ENCODE data around the gene SLC12A8. TPM values are rescaled to one million over a fixed set of nuclear protein-coding genes. Genes with fewer than 3 reads are reported as not detected.

SLC12A8 gene
- total RNA-seq = 1 to 10 TPM in 1 of 2 experiments, under 1 TPM in 1; 0.65 to 1.3 TPM

DNA sequence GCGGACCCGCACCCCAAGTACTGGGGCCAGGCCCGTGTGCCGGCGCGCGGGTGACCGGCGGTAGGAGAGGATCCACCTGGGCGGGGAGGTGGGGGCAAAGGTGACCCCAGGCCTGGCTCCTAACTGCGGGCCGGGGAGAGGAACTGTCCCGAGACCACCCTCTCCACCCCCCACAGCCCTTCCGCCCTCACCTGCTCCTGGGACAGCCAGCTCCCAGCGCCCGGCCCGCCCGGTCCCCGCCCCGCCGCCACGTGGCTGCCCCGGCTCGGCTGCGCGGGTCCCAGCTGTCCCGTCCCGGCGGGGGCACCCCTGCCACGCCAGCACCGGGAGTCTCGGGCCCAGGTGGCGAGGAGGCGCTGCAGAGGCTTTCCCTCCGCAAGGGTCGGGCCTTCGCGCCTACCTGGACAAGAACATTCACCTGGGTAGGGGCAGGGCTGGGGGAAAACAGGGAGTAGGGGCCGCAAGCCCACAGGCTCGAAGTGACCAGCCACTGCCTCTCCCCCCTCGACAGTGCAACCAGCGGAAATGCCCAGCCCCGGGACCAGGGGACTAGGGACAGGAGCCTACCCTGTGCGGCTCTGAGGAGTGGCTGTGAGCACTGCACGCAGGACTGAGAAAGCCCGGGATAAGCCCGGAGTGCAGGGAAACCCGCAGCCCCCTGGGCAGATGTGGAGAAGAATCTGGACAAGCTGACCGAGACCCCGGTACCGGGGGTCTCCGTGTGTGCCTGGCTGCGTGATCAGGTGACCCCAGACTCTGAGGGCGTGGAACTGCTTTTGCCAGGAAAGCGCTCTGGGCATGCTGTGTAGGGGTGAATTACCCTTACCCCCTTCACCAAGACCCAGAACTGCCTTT, at the start of gene SLC12A8:
Gene SLC12A8 (minus strand): TSS at position 240 of the 855 bp plus-strand sequence. CDS start 1,399 bp downstream, outside the sequence.
- Mint-ChIP-seq H3K36me3 (ENCODE audit: low read depth) (no peaks in the 10 kb centered on the region), H3K4me1 (peaks cover 14% of the 10 kb centered on the region), H3K9me3 (no peaks in the 10 kb centered on the region), H3K4me3 (no peak within 1 kb of the TSS), H3K27ac (no peak within 1 kb of the TSS), H3K27me3 (peaks cover 55% of the 10 kb centered on the region)
- POLR2A ChIA-PET = no interaction called here
- DNase-seq = no peak
- CTCF ChIA-PET = no interaction called here

GRCh38 chr3:125262161-125262560, 49.6 kb upstream of the SLC12A8 start:
- no peak for DNase-seq
- no peak overlapping the region for H3K4me3 Mint-ChIP-seq
- H3K9me3 Mint-ChIP-seq = peaks cover 10% of the 10 kb centered on the region
- no peak overlapping the region for H3K27ac Mint-ChIP-seq
- H3K27me3 Mint-ChIP-seq = no peaks in the 10 kb centered on the region
- CTCF ChIA-PET = no interaction called here
- peaks cover 18% of the 10 kb centered on the region for H3K4me1 Mint-ChIP-seq
- peaks cover 39% of the 10 kb centered on the region for H3K36me3 Mint-ChIP-seq (ENCODE audit: low read depth)
- POLR2A ChIA-PET = no interaction called here

DNA sequence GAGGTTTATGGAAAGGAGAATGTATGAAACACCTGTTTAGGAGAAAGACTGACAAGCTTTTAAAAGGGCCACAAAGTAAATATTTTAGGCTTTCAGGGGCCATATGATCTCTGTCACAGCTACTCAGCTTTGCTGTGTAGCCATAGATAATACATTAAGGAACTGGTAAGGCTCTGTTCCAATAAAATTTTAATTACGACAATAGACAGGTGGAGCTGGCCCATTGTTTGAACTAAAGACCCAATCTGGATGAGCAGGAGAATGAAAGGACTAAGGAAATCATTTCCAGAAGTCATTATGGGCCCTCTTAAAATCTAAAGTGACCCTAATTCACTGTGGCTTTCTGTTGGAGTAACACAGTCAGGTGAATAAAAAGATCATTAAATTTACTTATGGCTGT, 48.5 kb upstream of the SLC12A8 start:
- POLR2A ChIA-PET = no interaction called here
- DNase-seq = no peak
- peaks cover 6% of the 10 kb centered on the region for H3K4me1 Mint-ChIP-seq
- CTCF ChIA-PET = interaction anchor here (1.1 kb wide), 1 partner anchor 324 kb away, joined by 3 read pairs; no protein-coding TSS in a partner anchor
- no peak overlapping the region for H3K4me3 Mint-ChIP-seq
- no peaks in the 10 kb centered on the region for H3K27me3 Mint-ChIP-seq
- peaks cover 35% of the 10 kb centered on the region for H3K36me3 Mint-ChIP-seq (ENCODE audit: low read depth)
- H3K27ac Mint-ChIP-seq = no peak overlapping the region
- H3K9me3 Mint-ChIP-seq = peaks cover 9% of the 10 kb centered on the region

DNA sequence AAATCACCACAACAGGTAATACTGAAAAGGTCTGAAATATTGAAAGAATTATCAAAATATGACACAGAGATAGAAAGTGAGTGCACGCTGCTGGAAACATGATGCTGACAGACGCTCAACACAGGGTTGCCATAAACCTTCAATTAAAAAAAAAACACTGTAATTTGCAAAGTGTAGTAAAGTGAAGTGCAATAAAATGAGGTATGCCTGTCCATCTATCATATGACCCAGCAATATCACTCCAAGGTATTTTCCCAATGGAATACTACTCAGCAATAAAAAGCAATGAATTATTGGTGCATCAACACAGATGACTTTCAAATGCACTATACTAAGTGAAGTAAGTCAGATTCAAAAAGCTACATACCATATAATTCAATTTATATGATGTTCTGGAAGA, 47.6 kb upstream of the SLC12A8 start:
- ChIA-PET POLR2A (interaction anchor here (0.6 kb wide), 1 partner anchor 8 kb away, joined by 4 read pairs; no protein-coding TSS in a partner anchor), CTCF (interaction anchor here (1.1 kb wide), 1 partner anchor 325 kb away, joined by 3 read pairs; no protein-coding TSS in a partner anchor)
- peaks cover 4% of the 10 kb centered on the region for H3K4me1 Mint-ChIP-seq
- H3K36me3 Mint-ChIP-seq (ENCODE audit: low read depth) = peaks cover 32% of the 10 kb centered on the region
- DNase-seq = no peak
- H3K4me3 Mint-ChIP-seq = no peak overlapping the region
- H3K27me3 Mint-ChIP-seq = no peaks in the 10 kb centered on the region
- no peak overlapping the region for H3K27ac Mint-ChIP-seq
- H3K9me3 Mint-ChIP-seq = peaks cover 9% of the 10 kb centered on the region

GRCh38 chr3:125257536-125257935, 45.0 kb upstream of the SLC12A8 start:
- Mint-ChIP-seq H3K9me3 (peaks cover 9% of the 10 kb centered on the region), H3K4me3 (no peak overlapping the region), H3K27me3 (no peaks in the 10 kb centered on the region), H3K36me3 (ENCODE audit: low read depth) (peaks cover 29% of the 10 kb centered on the region), H3K4me1 (peaks cover 4% of the 10 kb centered on the region), H3K27ac (no peak overlapping the region)
- ChIA-PET POLR2A (no interaction called here), CTCF (no interaction called here)
- DNase-seq = no peak

DNA sequence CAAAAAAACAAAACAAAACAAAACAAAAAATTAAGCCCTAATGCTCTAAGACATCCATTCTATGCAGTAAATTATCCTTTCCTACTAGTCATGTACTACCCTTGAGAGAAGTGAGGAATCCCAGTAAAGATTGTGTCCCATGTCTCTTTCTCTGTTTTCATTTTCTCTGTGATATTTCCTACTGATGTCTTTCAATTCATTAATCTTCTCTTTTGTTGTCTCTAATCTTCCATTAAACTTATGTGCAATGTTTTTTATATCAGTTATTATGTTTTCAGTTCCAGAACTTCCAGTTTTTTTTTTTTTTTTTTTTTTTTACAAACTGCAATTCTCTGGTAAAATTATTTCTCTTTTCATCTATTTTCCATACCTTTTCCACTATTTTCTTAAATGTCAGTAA, 44.1 kb upstream of the SLC12A8 start:
- Mint-ChIP-seq H3K9me3 (peaks cover 9% of the 10 kb centered on the region), H3K36me3 (ENCODE audit: low read depth) (peaks cover 29% of the 10 kb centered on the region), H3K27me3 (no peaks in the 10 kb centered on the region), H3K4me3 (no peak overlapping the region), H3K27ac (no peak overlapping the region), H3K4me1 (peaks cover 4% of the 10 kb centered on the region)
- ChIA-PET POLR2A (no interaction called here), CTCF (no interaction called here)
- no peak for DNase-seq

- no peak for DNase-seq
- Mint-ChIP-seq H3K4me3 (no peak overlapping the region), H3K27ac (no peak overlapping the region), H3K4me1 (no peaks in the 10 kb centered on the region), H3K9me3 (no peaks in the 10 kb centered on the region), H3K36me3 (ENCODE audit: low read depth) (peaks cover 13% of the 10 kb centered on the region), H3K27me3 (no peaks in the 10 kb centered on the region)
- ChIA-PET POLR2A (no interaction called here), CTCF (no interaction called here)
Measured at GRCh38 chr3:125250973-125251372, 38.4 kb upstream of the SLC12A8 start.

GRCh38 chr3:125246237-125246636, 33.7 kb upstream of the SLC12A8 start:
- ChIA-PET CTCF (no interaction called here), POLR2A (no interaction called here)
- no peak for DNase-seq
- Mint-ChIP-seq H3K27me3 (no peaks in the 10 kb centered on the region), H3K9me3 (no peaks in the 10 kb centered on the region), H3K27ac (no peak overlapping the region), H3K4me1 (no peaks in the 10 kb centered on the region), H3K36me3 (ENCODE audit: low read depth) (peaks cover 27% of the 10 kb centered on the region), H3K4me3 (no peak overlapping the region)

GRCh38 chr3:125245521-125245920, 33.0 kb upstream of the SLC12A8 start:
- Mint-ChIP-seq H3K4me1 (peaks cover 2% of the 10 kb centered on the region), H3K27ac (no peak overlapping the region), H3K9me3 (no peaks in the 10 kb centered on the region), H3K4me3 (no peak overlapping the region), H3K27me3 (no peaks in the 10 kb centered on the region), H3K36me3 (ENCODE audit: low read depth) (peaks cover 30% of the 10 kb centered on the region)
- POLR2A ChIA-PET = no interaction called here
- no peak for DNase-seq
- CTCF ChIA-PET = no interaction called here

DNA sequence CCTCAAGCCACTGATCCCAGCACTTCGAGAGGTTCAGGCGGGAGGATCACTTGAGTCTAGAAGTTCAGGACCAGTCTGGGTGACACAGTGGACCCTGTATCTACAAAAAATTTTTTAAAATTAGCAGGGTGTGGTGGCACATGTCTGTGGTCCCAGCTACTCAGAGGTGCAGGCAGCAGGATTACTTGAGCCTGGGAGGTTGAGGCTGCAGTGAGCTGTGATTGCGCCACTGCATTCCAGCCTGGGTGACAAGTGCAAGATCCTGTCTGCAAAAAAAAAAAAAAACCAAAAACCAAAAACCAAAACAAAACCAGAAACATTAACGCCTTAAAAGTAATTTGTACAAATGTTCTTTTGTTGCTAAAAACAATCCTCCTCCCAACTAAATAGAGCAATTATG, 27.9 kb upstream of the SLC12A8 start:
- H3K4me1 Mint-ChIP-seq = peaks cover 2% of the 10 kb centered on the region
- no peaks in the 10 kb centered on the region for H3K27me3 Mint-ChIP-seq
- ChIA-PET POLR2A (no interaction called here), CTCF (no interaction called here)
- peaks cover 50% of the 10 kb centered on the region for H3K36me3 Mint-ChIP-seq (ENCODE audit: low read depth)
- DNase-seq = no peak
- no peaks in the 10 kb centered on the region for H3K9me3 Mint-ChIP-seq
- H3K4me3 Mint-ChIP-seq = no peak overlapping the region
- no peak overlapping the region for H3K27ac Mint-ChIP-seq

GRCh38 chr3:125239266-125239665, 26.7 kb upstream of the SLC12A8 start:
- ChIA-PET POLR2A (no interaction called here), CTCF (no interaction called here)
- no peaks in the 10 kb centered on the region for H3K27me3 Mint-ChIP-seq
- no peak for DNase-seq
- H3K36me3 Mint-ChIP-seq (ENCODE audit: low read depth) = peaks cover 48% of the 10 kb centered on the region
- no peak overlapping the region for H3K27ac Mint-ChIP-seq
- H3K4me3 Mint-ChIP-seq = no peak overlapping the region
- H3K4me1 Mint-ChIP-seq = peaks cover 2% of the 10 kb centered on the region
- H3K9me3 Mint-ChIP-seq = peaks cover 2% of the 10 kb centered on the region

GRCh38 chr3:125238759-125239158, 26.2 kb upstream of the SLC12A8 start:
- POLR2A ChIA-PET = no interaction called here
- H3K4me1 Mint-ChIP-seq = peaks cover 2% of the 10 kb centered on the region
- H3K27me3 Mint-ChIP-seq = no peaks in the 10 kb centered on the region
- no peak overlapping the region for H3K4me3 Mint-ChIP-seq
- H3K36me3 Mint-ChIP-seq (ENCODE audit: low read depth) = peaks cover 47% of the 10 kb centered on the region
- H3K9me3 Mint-ChIP-seq = peaks cover 2% of the 10 kb centered on the region
- H3K27ac Mint-ChIP-seq = no peak overlapping the region
- no peak for DNase-seq
- CTCF ChIA-PET = no interaction called here

- Mint-ChIP-seq H3K4me3 (no peak overlapping the region), H3K36me3 (ENCODE audit: low read depth) (peaks cover 61% of the 10 kb centered on the region), H3K9me3 (peaks cover 2% of the 10 kb centered on the region), H3K27me3 (no peaks in the 10 kb centered on the region), H3K4me1 (peaks cover 15% of the 10 kb centered on the region), H3K27ac (no peak overlapping the region)
- POLR2A ChIA-PET = interaction anchor here (0.6 kb wide), 1 partner anchor 139 kb away, joined by 3 read pairs; no protein-coding TSS in a partner anchor
- DNase-seq = no peak
- CTCF ChIA-PET = no interaction called here
Measured at GRCh38 chr3:125236331-125236903, 23.9 kb upstream of the SLC12A8 start.

DNA sequence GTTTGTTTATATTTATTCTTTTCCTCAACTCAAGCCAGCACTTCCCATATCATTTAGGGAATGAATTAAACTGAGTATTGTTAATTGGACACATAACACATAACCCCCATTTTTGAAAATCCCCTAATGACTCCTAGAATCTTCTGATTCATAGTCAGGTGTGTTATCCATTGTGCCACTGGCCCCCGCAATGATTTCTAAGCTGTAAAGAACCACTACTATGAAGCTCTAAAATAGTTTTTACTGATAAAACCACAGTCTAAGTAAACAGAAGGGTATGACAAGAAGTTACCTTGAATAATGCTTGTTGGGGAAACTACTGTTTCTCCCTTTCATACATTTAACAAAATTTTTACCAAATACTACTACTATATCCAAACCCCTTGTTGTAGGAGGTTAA, 22.3 kb upstream of the SLC12A8 start:
- H3K27me3 Mint-ChIP-seq = no peaks in the 10 kb centered on the region
- peaks cover 67% of the 10 kb centered on the region for H3K36me3 Mint-ChIP-seq (ENCODE audit: low read depth)
- no peak overlapping the region for H3K27ac Mint-ChIP-seq
- CTCF ChIA-PET = no interaction called here
- DNase-seq = no peak
- peaks cover 13% of the 10 kb centered on the region for H3K4me1 Mint-ChIP-seq
- peaks cover 2% of the 10 kb centered on the region for H3K9me3 Mint-ChIP-seq
- POLR2A ChIA-PET = no interaction called here
- H3K4me3 Mint-ChIP-seq = no peak overlapping the region

All from activated CD4-positive, alpha-beta memory T cell treated with anti-CD3 and anti-CD28 coated beads, Interleukin-2, amount 10 ng/mL, durations not matched to agents 7 days and 5 days (primary cell).